HFFc6 (cell line): ENCODE measurements around the gene SSH3. TPM values are rescaled to one million over a fixed set of nuclear protein-coding genes. Genes with fewer than 3 reads are reported as not detected.

ENCODE experiments used
- DNase-seq: peaks from one replicate; pipeline ENCODE4 v3.0.0-alpha.2; 2018
- H3K27ac Mint-ChIP-seq: 2 replicates; pipeline ENCODE4 v1.8.0; 2020; ENCODE audit warnings: mild to moderate bottlenecking, mixed read lengths
- H3K27me3 Mint-ChIP-seq: 2 replicates; pipeline ENCODE4 v1.8.0; 2021; ENCODE audit warnings: mild to moderate bottlenecking, moderate library complexity, mixed read lengths; ENCODE audit not compliant: insufficient read depth
- H3K36me3 Mint-ChIP-seq: 2 replicates; pipeline ENCODE4 v1.8.0; 2021; ENCODE audit warnings: low read depth, mixed read lengths
- H3K4me1 Mint-ChIP-seq: 2 replicates; pipeline ENCODE4 v1.8.0; 2020; ENCODE audit warnings: low read depth, mixed read lengths
- H3K4me3 Mint-ChIP-seq: 2 replicates; pipeline ENCODE4 v1.8.0; 2020; ENCODE audit warnings: mild to moderate bottlenecking, moderate library complexity, mixed read lengths
- H3K9me3 Mint-ChIP-seq: 2 replicates; pipeline ENCODE4 v1.8.0; 2020; ENCODE audit warnings: mild to moderate bottlenecking, mixed read lengths
- total RNA-seq, 6 experiments: library from RNA; stranded (reverse); fragmentation: NEBNext Ultra II Directional; extraction: Animal tissue kit (Norgen Biotek cat#: 25700); gene quantifications; 2 replicates in 1 of 6; 3 replicates in 5 of 6; pipeline ENCODE4 v1.2.3, GENCODE V29; 2021
- TF ChIP-seq, protein P1 (sequence below): fragments of 200-600 bp; sonication (generic); IDR thresholded peaks from 2 replicates; pipeline ENCODE4 v1.5.0; 2021; ENCODE audit warnings: antibody characterized with exemption, mild to moderate bottlenecking

Gene SSH3
- total RNA-seq, 6 experiments from 2014 or later = 17.0 to 28.7 (median 22.6) TPM

DNA sequence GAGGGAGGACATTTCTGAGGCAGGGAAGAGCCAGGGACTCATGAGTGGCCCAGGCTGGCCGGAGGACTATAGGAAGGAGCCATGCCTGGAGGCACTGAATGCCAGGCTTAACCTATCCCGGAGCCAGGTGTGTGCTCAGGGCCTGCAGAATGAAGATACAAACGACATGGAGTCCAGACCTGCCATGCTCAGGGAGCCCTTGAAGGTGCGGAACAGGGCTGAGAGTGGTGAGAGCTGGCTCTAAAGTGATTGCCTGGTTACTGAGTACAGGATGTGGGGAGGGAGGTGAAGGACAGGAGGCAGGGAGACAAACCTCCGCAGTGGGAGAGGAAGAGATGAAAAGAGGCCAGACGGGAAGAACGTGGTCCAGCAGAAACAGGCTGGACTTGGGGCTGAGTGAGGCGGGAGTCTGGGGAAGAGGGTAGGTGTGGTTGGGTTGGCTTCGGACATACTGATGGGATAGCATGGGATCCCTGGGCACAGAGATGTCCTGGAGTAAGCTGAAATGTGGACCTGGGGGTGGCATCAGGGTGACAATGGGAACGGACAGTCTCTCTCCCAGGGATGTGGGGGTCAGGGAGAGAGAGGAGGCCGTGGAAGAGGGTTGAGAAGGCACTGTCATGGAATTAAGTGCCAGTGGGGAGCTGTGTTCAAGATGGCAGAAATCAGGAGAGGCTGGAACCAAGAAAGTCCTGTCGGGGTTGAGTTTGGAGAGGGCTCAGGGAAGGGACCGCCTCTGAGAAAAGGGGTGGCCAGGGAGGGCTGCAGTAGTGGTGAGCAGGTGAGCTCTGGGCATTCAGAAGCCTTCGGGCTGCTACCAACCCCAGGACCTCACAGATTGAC lies 15.8 kb upstream of the SSH3 start:
- no peak for DNase-seq
- Mint-ChIP-seq H3K27ac (peak overlapping the region; percentile 98), H3K4me1 (peaks cover 18% of the 10 kb centered on the region), H3K4me3 (peak overlapping the region; percentile 80), H3K9me3 (no peaks in the 10 kb centered on the region), H3K27me3 (peaks cover 6% of the 10 kb centered on the region), H3K36me3 (peaks cover 8% of the 10 kb centered on the region)
- TF ChIP-seq, protein P1, sequence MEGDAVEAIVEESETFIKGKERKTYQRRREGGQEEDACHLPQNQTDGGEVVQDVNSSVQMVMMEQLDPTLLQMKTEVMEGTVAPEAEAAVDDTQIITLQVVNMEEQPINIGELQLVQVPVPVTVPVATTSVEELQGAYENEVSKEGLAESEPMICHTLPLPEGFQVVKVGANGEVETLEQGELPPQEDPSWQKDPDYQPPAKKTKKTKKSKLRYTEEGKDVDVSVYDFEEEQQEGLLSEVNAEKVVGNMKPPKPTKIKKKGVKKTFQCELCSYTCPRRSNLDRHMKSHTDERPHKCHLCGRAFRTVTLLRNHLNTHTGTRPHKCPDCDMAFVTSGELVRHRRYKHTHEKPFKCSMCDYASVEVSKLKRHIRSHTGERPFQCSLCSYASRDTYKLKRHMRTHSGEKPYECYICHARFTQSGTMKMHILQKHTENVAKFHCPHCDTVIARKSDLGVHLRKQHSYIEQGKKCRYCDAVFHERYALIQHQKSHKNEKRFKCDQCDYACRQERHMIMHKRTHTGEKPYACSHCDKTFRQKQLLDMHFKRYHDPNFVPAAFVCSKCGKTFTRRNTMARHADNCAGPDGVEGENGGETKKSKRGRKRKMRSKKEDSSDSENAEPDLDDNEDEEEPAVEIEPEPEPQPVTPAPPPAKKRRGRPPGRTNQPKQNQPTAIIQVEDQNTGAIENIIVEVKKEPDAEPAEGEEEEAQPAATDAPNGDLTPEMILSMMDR = no peak

- TF ChIP-seq, protein P1 = no peak
- Mint-ChIP-seq H3K4me3 (peak overlapping the region; percentile 80), H3K9me3 (no peaks in the 10 kb centered on the region), H3K27me3 (peaks cover 6% of the 10 kb centered on the region), H3K4me1 (peaks cover 24% of the 10 kb centered on the region), H3K36me3 (peaks cover 14% of the 10 kb centered on the region), H3K27ac (peak overlapping the region; percentile 98)
- DNase-seq = no peak
These were observed 15.2 kb upstream of the SSH3 start for GRCh38 chr11:67288198-67288451.

GRCh38 chr11:67288452-67289225 lies 14.7 kb upstream of the SSH3 start:
- peaks cover 6% of the 10 kb centered on the region for H3K27me3 Mint-ChIP-seq
- H3K4me1 Mint-ChIP-seq = peaks cover 29% of the 10 kb centered on the region
- H3K27ac Mint-ChIP-seq = peak overlapping the region; percentile 98
- TF ChIP-seq, protein P1 = peak; percentile 64
- peak overlapping the region; percentile 80 for H3K4me3 Mint-ChIP-seq
- peak; percentile 79 for DNase-seq
- H3K9me3 Mint-ChIP-seq = no peaks in the 10 kb centered on the region
- peaks cover 18% of the 10 kb centered on the region for H3K36me3 Mint-ChIP-seq

DNA sequence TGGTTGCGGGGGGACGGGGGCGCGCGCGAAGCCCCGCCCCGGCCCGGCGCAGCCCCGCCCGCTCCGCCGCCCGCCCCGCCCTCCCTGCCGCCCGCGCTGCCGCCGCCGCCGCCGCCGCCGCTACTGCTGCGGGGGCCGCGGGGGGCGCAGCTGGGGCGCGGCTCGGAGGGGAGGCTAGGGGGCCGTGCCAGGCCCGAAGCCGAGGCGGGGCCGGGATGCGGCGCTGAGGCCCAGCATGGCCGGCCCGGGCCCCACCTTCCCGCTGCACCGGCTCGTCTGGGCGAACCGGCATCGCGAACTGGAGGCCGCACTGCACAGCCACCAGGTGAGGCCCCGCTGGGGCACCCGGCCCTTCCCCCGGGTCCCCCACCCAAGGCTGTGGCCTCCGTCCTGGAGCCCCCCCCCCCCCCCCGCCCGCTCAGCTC lies 14.1 kb upstream of the SSH3 start, which contains the start of gene ANKRD13D:
TSS of gene ANKRD13D (plus strand) at position 78 of the 425 bp plus-strand sequence. CDS start at position 236, 158 bp downstream.
- Mint-ChIP-seq H3K27me3 (peaks cover 6% of the 10 kb centered on the region), H3K4me3 (peak within 1 kb of the TSS; percentile 94), H3K27ac (peak within 1 kb of the TSS; percentile 98), H3K36me3 (peaks cover 24% of the 10 kb centered on the region), H3K9me3 (no peaks in the 10 kb centered on the region), H3K4me1 (peaks cover 34% of the 10 kb centered on the region)
- TF ChIP-seq, protein P1 = no peak
- DNase-seq = no peak

GRCh38 chr11:67289651-67290479 lies 13.5 kb upstream of the SSH3 start:
- H3K36me3 Mint-ChIP-seq = peaks cover 26% of the 10 kb centered on the region
- H3K4me1 Mint-ChIP-seq = peaks cover 34% of the 10 kb centered on the region
- peak overlapping the region; percentile 94 for H3K4me3 Mint-ChIP-seq
- DNase-seq = no peak
- peak overlapping the region; percentile 79 for H3K27ac Mint-ChIP-seq
- TF ChIP-seq, protein P1 = no peak
- H3K27me3 Mint-ChIP-seq = peaks cover 6% of the 10 kb centered on the region
- peaks cover under 1% of the 10 kb centered on the region; the same call in 1 of the 2 replicates for H3K9me3 Mint-ChIP-seq
